Prostate gland (tissue), 2 donors: ENCODE data around the gene ZBTB21.

Source experiments
- CTCF ChIP-seq, 4 experiments: fragments of 200-600 bp in 2 of 4; fragments of 450-650 bp in 2 of 4; sonication (generic) in 2 of 4; IDR thresholded peaks; 1 replicate in 3 of 4; 2 replicates in 1 of 4; pipeline ENCODE4 v1.5.1; 2016 to 2019; ENCODE audit warnings: antibody characterized with exemption in 4 of 4, mild to moderate bottlenecking in 2 of 4, moderate library complexity in 2 of 4
- POLR2A ChIP-seq: fragments of 450-650 bp; IDR thresholded peaks from one replicate; pipeline ENCODE4 v1.6.1; 2016; ENCODE audit warnings: antibody characterized with exemption, mild to moderate bottlenecking

- TF ChIP-seq CTCF (IDR thresholded peaks at IDR 0.05) (no peak), POLR2A (no peak)
These were observed 24.3 kb downstream of the ZBTB21 start for GRCh38 chr21:41985662-41986416.
